Measurements from ENCODE around the gene KRT79. TPM values are rescaled to one million over a fixed set of nuclear protein-coding genes. Genes with fewer than 3 reads are reported as not detected.

The KRT79 gene
- total and polyA plus RNA-seq, 9 of the 15 experiments (the other 6 are each of a cell fraction or from before 2014, with no cell fraction given): 0.03 to 2.3 (median 0.23) TPM; not detected in 2

GRCh38 chr12:52789637-52790426 lies 44.3 kb downstream of the KRT79 start (continued):
- TF ChIP-seq, protein P1, sequence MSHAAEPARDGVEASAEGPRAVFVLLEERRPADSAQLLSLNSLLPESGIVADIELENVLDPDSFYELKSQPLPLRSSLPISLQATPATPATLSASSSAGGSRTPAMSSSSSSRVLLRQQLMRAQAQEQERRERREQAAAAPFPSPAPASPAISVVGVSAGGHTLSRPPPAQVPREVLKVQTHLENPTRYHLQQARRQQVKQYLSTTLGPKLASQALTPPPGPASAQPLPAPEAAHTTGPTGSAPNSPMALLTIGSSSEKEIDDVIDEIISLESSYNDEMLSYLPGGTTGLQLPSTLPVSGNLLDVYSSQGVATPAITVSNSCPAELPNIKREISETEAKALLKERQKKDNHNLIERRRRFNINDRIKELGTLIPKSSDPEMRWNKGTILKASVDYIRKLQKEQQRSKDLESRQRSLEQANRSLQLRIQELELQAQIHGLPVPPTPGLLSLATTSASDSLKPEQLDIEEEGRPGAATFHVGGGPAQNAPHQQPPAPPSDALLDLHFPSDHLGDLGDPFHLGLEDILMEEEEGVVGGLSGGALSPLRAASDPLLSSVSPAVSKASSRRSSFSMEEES (CRISPR knock-in tag; IDR thresholded peaks at IDR 0.05): no peak
- TF ChIP-seq JUND (IDR thresholded peaks at IDR 0.05; ENCODE audit: borderline replicate concordance, low read depth, low read length) (peak; percentile 41; the same call in 1 of the 2 replicates), JUND (tag; IDR thresholded peaks at IDR 0.05; ENCODE audit: borderline replicate concordance, low read depth, low read length) (no peak), SREBF1 (IDR thresholded peaks at IDR 0.05; ENCODE audit: borderline replicate concordance, low read depth, low read length) (no peak), TBP (optimal IDR thresholded peaks at IDR 0.05; ENCODE audit: low read depth, low read length) (no peak), ZFX (CRISPR knock-in tag; IDR thresholded peaks at IDR 0.05) (no peak), ZNF668 (CRISPR knock-in tag; IDR thresholded peaks at IDR 0.05) (no peak), STAT5A (IDR thresholded peaks at IDR 0.05; ENCODE audit: borderline replicate concordance, low read length) (no peak), UBTF (IDR thresholded peaks at IDR 0.05; ENCODE audit: borderline replicate concordance in 1 of 2, low read depth in 2 of 2, low read length in 2 of 2) (peak; percentile 89 to 97; a peak in 3 of 4 replicates), CBFA2T2 (conservative IDR thresholded peaks at IDR 0.05) (peak; percentile 47; the same call in 1 of the 2 replicates), SOX6 (IDR thresholded peaks at IDR 0.05) (0 out of 2 replicates have a peak, but pooled peaks have one; percentile 33), TRIM28 (IDR thresholded peaks at IDR 0.05) (no peak), ATF7 (IDR thresholded peaks at IDR 0.05) (0 out of 2 replicates have a peak, but pooled peaks have one; percentile 24), ZHX1 (conservative IDR thresholded peaks at IDR 0.05; ENCODE audit: low read length) (no peak), TCF3 (CRISPR knock-in tag; IDR thresholded peaks at IDR 0.05) (peak; percentile 63), FOSL1 (tag; conservative IDR thresholded peaks at IDR 0.05) (no peak), MXI1 (IDR thresholded peaks at IDR 0.05; ENCODE audit: low read depth, low read length) (no peak), POU5F1 (IDR thresholded peaks at IDR 0.05; ENCODE audit: borderline replicate concordance, low read depth, low read length, partially characterized antibody) (no peak), ZFP30 (CRISPR knock-in tag; IDR thresholded peaks at IDR 0.05; ENCODE audit: borderline replicate concordance) (no peak)
- TF ChIP-seq, protein P2, sequence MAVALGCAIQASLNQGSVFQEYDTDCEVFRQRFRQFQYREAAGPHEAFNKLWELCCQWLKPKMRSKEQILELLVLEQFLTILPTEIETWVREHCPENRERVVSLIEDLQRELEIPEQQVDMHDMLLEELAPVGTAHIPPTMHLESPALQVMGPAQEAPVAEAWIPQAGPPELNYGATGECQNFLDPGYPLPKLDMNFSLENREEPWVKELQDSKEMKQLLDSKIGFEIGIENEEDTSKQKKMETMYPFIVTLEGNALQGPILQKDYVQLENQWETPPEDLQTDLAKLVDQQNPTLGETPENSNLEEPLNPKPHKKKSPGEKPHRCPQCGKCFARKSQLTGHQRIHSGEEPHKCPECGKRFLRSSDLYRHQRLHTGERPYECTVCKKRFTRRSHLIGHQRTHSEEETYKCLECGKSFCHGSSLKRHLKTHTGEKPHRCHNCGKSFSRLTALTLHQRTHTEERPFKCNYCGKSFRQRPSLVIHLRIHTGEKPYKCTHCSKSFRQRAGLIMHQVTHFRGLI (CRISPR knock-in tag; IDR thresholded peaks at IDR 0.05): no peak

All from K562 (cell line).